Left kidney (tissue), 2 donors: ENCODE results near the gene GPR3. TPM values are rescaled to one million over a fixed set of nuclear protein-coding genes. Genes with fewer than 3 reads are reported as not detected.
"Not testable (repeated sequence)": the region's sequence is repeated elsewhere in the genome, so short reads cannot be mapped to it uniquely, and the experiment has no call there.

Source experiments
- DNase-seq: peaks from one replicate; pipeline ENCODE4 v3.0.0-alpha.2; 2013
- polyA plus RNA-seq: library from polyadenylated mRNA; unstranded; fragments of 120-200 nt; gene quantifications from one replicate; pipeline ENCODE4 v1.2.1, GENCODE V29; 2013; ENCODE audit not compliant: insufficient read length

GPR3 gene
- polyA plus RNA-seq, 1 donor: 1.0 TPM

DNA sequence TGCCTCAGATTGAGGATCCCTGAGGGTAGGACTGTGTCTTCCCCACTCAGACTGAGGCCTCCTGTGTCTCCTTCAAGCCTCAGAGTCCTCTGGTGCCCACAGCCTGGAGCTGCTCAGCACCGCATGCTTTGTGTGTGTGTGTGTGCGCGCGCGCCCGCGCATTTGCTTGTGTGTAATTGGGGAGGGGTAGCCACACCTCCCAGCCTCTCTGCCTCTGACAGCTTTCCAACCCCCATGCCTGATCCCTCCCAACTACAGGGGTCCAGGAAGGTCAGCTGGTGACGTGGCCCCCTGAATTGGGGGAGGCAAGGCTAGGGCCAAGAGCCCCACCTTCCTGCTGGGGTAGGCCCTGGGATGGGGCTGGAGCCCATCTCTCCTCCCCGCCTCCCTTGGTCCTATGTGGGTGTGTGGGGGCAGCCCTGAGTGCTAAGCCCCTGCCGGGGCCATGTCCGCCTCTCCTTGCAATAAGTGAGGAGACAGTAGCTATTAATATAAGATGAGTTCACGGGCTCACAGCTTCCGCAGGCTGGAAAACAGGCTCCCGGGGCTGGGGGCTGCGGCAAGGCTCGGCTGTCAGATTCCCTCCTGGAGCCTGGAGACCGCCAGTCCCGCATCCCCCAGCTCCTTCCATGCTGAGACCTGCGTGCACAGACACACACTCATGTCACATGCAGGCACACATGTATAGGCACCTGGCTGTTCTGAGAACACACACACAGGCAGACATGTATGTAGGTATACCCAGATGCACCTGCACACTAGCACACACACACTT, 7.0 kb downstream of the GPR3 start:
- no peak for DNase-seq

DNA sequence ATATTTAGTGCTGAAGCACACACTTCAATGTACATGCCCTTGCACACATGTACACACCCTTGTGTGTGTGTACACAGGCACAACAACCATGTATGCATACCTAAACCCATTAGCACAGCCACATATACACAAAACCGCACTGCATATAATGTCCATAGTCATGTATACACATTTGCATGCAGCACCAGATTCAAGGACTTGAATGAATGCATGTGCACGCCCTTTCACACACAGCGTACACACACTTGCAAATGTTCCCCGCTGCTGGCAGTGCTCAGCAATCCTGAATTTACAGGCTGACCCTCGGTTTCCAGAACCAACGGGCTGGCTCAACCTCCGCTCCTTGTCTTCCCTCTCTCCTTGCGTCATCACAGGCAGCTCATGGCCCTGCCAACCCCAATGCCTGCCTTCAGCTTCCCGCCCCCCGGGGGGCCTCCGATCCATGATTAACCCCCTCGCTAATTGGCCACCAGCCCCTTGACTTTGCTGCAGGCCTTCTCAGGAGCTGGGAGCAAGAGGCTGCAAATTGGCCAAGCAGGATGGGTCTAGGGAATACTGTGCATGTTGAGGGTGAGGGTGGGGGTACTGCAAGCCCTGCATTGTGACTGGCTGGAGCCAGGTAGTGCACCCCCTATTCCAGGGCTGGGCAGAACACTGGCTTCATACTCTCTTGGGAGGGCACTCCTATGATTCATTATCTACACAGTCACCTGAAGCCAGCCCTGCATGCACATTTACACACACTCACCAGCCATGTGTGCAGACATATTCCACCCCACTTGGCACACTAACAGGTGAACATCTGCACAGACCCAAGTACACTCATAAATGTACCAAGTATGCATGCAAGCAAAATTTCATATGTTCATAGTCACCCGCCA, 7.9 kb downstream of the GPR3 start:
- no peak for DNase-seq

DNA sequence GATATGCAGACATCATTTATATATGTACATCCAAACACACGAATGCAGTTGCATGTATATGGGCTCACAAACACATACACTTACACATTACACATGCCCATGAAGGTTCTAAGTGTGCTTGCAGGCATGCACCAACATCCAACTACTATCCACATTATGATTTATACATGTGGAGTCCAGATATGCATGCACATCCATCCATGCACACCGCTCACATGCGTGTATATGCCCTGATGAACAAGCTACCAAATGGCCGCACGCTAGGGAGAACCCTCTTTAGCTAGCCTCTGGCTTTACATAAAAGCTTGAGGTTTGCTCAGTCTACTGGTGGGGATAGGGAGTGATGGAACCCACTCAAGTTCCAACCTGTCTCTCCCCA, 8.5 kb downstream of the GPR3 start:
- no peak for DNase-seq

DNA sequence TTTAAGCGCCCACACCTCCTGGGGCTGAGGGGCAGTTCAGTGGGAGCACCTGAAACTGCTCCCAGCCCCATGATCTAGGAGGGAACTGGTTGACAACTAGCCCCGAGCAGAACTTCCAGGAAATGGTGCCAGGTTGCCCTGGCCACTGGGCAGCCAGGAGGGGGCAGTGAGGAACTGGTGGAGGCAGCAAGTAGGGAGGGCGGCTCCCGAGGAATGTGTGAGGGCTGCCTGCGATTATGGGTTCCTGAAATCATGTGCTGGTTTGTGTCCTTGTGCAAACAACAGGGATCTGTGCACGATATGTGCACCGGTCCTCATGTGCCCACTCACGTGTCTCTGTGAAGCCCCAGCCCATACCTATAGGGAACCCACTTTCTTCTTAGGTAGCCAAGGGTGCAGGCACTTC, 9.9 kb downstream of the GPR3 start:
- no peak for DNase-seq

DNA sequence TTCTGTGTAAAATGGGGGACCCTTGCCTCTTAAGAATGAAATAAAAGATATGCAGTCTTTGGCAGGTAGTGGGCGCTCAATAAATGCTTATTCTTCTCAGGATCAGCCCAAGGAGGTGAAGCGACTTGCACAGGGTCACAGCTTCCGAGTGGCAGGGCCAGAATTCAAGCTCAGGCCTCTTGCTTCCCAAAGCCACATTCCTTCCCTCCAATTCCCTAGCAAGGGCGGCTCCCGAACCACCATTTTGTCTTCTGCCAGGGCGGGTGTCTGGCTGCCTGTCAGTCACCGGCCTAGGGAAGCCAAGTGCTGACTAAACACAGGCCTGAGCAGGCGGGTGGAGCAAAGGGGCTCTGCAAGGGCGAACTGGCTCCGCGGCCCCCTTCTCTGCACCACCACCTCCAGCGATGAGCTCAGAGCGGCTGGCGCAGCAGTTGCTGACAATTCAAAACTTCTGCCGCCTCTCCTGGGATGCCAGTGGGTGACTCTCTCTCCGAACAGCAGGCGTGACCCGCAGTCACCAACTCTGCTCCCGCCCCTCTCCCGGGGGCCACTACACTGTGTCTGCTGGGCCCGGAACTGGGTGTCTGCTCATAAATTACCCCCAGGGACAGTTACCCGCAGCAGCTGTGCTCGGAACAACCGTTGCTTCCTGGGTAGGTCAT, 10.8 kb downstream of the GPR3 start:
- DNase-seq: no peak

DNA sequence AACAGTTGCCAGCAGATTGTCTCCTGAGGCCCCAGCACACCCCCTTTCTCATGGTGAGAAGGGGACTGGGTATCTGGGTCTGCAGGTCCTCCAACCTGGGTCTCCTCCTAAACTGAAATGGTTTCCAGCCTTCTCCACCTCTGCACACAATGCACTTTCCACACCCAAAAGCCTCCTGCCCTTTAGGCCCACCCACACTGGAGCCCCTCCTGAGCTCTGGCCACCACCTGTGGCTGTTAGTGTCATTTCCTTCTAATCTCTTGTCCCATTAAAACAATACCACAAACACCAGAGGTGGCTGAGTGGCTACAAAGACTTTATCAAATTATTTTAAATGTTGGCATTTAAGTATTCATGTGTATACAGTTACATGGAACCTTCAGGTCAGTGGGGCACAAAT, 11.5 kb downstream of the GPR3 start:
- no peak for DNase-seq

DNA sequence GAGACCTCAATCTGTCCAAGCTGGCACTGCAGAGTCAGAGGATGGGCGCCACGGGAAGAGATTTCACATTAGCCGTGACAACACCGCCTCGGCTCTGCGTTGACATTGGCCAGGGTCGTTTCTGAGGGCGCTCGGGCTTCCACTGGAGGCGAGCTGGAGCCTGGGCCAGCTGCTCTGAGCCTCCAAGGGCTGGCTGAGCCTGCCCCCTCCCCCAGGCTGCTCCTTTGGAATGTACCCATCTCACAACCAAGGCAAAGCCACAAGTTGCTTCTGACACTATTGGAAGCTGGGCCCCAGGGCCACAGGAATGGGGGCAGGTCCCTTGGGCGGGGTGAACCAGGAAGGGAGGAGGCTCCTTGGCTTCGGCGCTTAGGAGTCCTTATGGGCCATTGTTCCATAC, 12.7 kb downstream of the GPR3 start:
- DNase-seq: no peak

DNA sequence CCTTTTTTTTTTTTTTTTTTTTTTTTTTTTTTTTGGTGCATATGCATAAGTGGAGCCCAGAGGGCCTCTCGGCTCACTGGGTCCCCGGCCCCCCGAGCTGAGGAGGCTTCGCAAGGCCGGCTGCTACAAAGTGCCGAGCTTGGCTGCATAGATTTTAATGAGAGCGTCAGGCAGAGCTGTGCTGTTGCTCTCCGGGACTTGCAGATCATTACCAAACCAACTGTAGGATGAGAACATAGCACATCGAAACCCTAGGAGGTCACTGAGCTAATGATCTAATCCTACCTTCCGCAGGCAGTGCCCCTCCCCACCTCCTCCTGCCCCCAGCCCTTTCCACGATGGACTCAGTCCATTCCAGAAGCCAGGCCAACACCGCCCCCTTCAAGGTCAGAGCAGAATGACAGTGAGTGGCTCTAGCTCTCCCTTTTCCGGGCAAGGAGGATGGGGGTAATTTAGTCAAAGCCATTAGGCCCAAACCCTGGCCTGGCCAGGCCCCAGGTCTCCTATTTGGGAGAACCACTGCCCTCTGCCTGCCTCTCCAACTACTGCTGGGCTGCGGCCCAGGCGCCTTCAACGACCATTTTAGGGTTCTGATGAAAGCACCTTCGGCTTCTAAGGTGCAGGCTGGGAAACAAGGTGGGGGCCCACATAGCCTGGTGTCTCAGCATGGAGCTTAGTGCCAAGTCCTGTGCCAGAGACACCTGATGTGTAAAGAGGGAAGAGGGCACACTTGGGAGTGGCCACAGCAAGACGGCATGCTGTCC, 13.4 kb downstream of the GPR3 start:
- DNase-seq: not testable (repeated sequence)

DNA sequence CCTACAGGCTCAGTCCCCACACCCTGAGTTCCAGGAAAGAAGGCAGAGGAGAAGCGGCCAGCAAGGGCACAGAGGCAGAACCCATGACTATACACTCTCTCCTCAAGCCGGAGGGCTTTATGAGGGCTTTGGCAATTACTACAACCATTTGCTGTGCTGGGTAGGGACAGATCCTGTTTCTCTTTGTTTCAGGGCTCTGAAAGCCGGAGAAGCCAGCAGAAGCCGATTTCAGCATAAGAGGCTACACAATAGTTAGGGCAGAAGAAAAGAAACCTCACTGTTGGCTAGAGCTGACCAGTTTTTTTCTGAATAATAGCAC, 13.9 kb downstream of the GPR3 start:
- DNase-seq: no peak

DNA sequence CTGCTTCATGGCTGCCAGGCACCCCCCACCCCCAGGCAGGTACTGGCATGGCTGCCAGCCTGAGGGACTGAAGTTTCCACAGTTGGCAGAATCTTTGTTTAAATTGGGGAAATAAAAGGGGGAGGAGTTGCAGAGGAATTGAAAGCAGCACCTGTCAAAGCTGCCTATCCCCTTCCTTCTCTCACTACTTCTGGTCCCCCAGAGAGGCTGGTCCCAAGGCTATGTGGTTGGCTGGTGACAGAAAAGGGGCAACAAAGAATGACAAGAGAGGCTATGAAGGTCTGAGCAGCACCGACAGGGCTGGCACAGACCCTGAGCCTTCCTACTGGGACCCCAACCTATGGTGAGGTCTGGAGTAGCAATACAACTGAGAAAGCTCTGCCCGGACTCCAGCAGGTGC, 14.4 kb downstream of the GPR3 start:
- DNase-seq: not testable (repeated sequence)

DNA sequence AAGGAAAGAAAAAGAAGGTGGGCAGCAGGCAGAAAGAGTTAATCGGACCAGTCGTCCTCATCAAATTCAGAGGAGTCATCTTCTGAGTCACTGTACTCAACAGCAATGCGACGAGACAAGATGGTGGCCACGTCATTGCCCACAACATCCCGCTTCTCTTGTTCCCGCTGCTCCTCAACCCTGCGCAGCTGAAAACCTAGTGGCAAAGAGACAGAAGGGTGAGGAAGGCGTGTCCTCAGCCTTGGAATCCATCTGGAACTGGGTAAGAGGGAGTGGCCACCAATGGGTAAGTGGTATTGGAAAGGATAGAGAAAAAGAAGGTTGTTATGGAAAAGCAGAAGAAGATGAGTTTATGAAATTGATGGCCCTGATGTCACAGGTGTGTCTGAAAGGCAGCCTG, 15.7 kb downstream of the GPR3 start:
- no peak for DNase-seq

DNA sequence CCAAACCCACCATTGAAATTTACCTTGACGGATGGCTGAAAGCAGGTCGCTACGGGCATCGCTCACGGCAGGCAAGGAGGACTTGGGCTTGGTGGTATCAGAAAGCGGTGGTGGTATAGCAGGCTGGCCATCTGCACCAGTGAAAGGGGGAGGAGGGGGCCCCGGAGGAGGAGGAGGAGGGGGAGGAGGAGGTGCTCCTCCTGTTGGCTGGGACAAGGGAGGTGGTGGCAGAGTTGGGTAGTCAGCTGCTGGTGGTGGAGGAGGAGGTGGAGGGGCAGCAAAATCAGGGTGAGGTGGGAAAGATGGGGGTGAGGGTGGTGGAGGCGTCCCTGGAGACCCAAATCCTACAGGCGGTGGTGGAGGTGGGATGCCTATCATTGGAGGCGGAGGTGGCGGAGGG, 17.2 kb downstream of the GPR3 start:
- DNase-seq: no peak

DNA sequence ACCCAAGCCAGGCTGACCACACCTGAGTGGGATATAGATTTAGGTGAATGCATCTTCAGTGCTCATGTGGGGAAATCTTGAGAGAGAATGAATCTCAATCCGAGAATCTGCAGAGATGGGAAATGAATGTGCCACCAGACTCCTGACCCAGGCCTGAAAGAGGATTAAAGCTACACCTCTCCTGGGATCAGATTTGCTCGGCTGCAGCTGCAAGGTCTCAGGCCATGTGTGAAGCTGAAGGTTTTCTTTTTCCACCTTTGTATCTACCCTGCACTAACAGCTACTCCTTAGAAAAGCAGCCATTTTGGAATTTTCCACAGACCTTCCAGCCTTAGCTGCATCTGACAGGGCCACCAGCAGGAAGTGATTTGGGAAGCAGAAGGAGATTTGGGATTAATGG, 18.3 kb downstream of the GPR3 start:
- no peak for DNase-seq

DNA sequence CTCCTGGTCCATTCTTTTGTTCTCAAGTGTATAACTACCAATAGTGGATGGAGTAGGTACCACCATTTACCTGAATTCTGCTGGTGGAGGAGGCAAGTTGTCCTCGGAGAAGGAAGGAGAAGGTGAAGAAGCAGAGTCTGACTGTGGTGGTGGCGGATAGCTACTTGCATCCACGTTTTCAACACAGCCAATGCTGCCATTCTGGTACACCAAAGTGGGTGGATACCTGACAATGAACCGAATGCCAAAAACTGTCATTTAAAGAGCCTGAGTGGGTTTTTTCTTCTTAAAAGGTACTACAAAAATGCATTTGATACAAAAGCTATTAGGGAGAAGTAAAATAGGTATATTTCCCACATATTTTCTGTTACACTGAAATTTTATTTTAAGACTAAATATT, 20.1 kb downstream of the GPR3 start:
- DNase-seq: no peak

DNA sequence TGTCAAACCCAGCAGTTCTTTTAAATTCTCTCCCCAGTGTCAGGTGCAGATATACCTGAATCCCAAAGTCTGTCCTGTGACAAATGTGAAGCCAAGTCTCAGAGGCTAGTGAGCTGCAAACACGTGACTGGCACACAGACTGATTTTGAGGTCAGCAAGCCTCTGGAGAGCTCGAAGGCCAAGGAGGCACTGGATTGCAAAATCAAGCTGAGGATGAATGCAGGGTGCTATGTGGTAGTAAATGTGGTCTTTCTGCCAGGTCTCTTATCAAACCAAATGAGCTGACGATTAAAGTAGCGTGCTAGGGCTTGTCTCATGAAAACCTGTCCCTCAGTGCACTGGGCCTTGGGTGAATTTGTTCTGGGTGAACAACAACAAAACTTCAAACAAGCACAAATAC, 20.6 kb downstream of the GPR3 start:
- DNase-seq: no peak

DNA sequence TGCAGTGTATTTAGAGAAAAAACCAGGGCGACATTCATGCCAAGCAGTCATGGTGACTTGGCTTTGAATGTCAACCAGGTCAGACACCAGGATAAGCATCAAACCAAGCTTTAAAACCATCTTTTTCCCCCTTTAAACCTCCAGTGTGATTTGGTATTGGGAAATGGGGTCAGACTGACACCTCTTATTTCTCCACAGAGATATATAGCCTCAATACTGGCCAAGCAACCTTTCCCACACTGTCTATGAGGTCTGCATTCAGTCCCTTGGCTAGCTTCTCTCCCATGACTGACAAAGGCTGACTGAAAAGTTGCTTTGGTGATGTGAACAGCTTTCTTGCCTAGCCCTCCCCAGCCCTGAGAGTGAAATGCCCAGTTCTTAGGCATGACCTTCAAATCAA, 21.7 kb downstream of the GPR3 start:
- DNase-seq: no peak

DNA sequence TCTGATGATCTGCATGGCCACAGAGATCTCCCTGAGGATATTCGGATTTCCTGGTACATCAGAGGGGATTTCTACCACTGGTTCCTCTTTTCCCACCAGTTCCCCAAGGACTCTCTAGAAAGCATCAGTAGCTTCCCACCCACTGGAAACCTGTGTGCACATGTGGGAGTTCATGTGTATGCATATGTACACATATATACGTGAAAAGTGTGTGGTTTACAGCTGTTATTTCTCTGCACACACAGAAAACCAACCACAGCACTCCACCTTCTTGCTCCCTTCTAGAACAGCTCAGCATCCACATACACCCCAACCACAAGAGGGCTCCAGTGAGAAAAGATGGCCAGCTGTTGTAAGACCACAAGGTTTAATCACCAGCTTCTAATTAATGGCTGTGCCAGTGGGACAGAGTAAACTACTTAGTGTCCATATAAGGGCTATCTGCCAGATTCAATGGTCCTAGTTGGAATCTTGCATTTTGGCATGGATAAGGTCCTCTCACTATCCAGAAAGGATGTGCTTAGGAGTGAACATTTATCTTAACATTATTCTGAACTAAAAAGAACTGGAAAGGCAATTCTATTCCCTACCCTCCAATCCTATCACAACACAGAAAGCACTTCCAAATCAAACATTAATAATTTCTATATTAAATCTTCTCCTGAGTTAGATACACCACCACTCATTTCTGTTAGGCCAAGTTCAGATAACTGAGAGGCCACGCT, 24.1 kb downstream of the GPR3 start:
- DNase-seq: no peak

DNA sequence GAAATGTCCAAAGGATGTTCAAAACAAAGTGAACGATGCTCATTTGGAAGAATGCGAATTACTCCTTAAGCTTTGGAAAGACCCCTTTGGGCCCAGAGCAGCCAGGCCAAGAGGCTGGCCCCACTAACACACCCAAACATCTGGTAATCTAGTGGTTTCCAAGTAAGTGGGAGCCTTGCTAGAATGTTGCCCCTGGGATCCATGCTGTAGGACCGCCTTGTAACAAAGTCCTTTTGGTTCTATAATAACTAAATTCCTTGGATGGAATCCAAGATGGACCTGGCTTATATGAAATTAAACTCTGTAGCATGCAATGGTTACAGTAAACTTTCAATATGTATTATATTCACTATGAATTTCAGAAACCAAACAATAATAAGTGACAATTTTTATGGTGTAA, 25.3 kb downstream of the GPR3 start:
- DNase-seq: no peak

DNA sequence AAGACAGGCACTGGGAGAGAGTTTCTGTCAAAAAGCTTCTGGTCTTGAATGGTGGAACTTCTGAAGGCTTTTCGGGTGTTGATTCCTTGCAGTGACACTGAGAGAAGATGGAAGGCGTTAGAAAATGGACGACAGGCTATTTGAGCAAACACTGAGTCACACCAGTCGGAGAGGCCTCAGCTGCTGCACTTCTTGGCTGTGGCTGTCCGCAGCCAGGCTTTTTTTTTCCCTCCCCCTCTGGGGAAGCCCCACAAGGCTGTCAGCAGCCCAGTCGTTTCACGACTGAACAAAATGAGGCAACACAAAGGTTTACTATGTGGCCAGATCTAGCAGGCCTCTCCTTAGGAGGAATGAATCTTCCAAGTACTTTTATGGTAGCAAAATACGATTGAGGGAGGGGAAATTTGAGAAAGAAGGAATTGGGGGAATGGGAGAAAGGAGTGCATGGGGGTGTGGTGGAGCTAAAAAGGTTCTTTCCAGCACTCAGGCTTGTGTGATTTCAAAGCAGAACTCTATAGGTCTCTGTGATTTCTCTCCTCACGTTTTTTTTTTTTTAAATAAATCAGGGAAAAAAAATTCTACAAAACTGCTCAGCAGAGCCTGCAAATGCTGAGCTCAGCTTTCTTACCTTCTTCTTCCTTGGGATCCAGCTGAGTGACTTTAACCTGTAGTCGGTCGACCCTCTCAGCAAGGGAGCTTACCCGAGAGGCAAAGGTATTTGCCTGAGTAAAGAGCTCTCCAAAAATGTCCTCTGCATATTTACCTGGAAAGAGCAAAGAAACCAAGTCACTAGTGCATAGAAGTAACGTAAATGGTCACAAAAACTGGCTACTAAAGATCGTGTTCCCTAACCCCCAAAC, 26.1 kb downstream of the GPR3 start:
- no peak for DNase-seq

DNA sequence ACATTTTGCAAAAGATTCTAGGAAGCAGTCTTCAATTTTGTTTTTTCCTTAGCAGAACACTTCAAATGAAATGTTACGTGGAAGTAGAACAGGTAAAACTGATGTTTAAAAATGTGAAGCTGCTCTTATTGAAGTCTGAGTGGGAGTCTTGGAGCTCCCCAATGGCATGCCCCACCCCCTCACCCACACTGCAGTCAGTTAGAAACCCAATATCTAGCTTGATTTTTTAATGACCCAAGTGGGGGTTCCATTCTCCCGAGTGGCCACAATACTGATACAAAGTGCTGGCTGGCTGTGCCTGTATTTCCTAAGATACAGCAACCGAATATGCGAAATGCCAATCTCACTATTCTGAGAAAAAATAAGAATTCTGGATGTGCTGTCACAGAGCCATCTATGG, 31.3 kb downstream of the GPR3 start:
- no peak for DNase-seq

DNA sequence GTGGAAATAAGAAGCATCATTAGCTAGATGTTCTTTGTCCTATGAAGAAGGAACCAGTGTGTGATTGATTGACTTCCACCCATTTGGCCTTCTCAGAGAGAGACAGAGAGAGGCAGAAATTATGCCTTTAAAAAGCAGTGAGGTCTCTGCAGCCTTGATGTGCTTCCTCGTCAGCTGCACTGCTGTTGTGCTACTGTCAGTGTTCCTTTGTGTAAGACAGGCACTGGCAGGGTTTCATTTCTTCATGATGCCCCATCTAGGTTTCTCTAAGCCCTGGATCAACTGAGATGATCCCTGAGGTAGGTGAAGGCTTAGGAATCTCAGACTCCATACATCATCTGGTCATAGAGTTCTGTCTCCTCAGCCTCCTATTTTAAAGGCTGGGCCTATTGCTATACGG, 34.9 kb downstream of the GPR3 start:
- no peak for DNase-seq
